ENCODE measurements around the gene MCUB. TPM values are rescaled to one million over a fixed set of nuclear protein-coding genes. Genes with fewer than 3 reads are reported as not detected.

Gene MCUB
- total and polyA plus RNA-seq, 9 of the 15 experiments (the other 6 are each of a cell fraction or from before 2014, with no cell fraction given) = 1.4 to 21.5 (median 5.4) TPM

- intact Hi-C loops (cut with micrococcal nuclease) (no loop called here), in situ Hi-C loops (cut with MboI) (no loop called here)
Measured at GRCh38 chr4:109719604-109720003, 159.6 kb downstream of the MCUB start.

GRCh38 chr4:109721033-109721432 lies 161.0 kb downstream of the MCUB start:
- Histone ChIP-seq H3K4me3 (no peak overlapping the region), H3K4me1 (replicated peaks in 1 of 2; ENCODE audit: control insufficient read depth in 2 of 2, insufficient read depth in 2 of 2, low read length in 2 of 2) (peaks cover 0 to 13% of the 10 kb centered on the region in 2 experiments; a peak in 2 of 5 replicates), H3K27ac (ENCODE audit: extremely low read depth, low read depth, low read length) (peak overlapping the region; percentile 67; the same call in 2 of the 3 replicates), H3K36me3 (ENCODE audit: control insufficient read depth, insufficient read depth, low read length) (peaks cover 86% of the 10 kb centered on the region), H3K27me3 (ENCODE audit: control insufficient read depth in 2 of 2, insufficient read depth in 2 of 2, low read length in 2 of 2) (no peaks in the 10 kb centered on the region), H2AFZ (ENCODE audit: low read depth, low read length) (no peak overlapping the region), H4K20me1 (replicated peaks; ENCODE audit: control insufficient read depth, insufficient read depth, low read length) (0 out of 2 replicates have a peak, but pooled peaks cover 2% of the 10 kb centered on the region), H3K9me1 (ENCODE audit: control insufficient read depth, insufficient read depth, low read length) (no peaks in the 10 kb centered on the region), H3K9me3 (replicated peaks; ENCODE audit: control insufficient read depth, insufficient read depth, low read depth, low read length) (no peaks in the 10 kb centered on the region; the same call in 1 of the 2 replicates), H3K4me2 (ENCODE audit: insufficient read depth, low read length) (no peak overlapping the region), H3K79me2 (ENCODE audit: control insufficient read depth, insufficient read depth, low read length) (peaks cover 78% of the 10 kb centered on the region), H3K9ac (ENCODE audit: insufficient read depth in 1 of 2, low read depth in 2 of 2, low read length in 2 of 2) (no peak overlapping the region)
- FAIRE-seq (peak; percentile 63), DNase-seq (ENCODE audit: extremely low read depth in 1 of 4, low spot score in 3 of 4) (peak; percentile 55 to 78 (median 64)), ATAC-seq (peak; percentile 77)
- intact Hi-C loops (cut with micrococcal nuclease) (no loop called here), in situ Hi-C loops (cut with MboI) (no loop called here)
- 40% methylated on average over 3 of the region's 7 CpGs for WGBS (ENCODE audit: insufficient coverage, low coverage, missing lambda C conversion rate)
- BruUV-seq (replicated peaks) = no TSS peak
- CTCF ChIA-PET (ENCODE audit: low intra/inter-chr PET ratio) = no interaction called here
- POLR2A ChIA-PET = interaction anchor here (0.6 to 1.0 kb wide), 3 partner anchors 10 to 210 kb away, joined by 3 to 5 read pairs (median 4); no protein-coding TSS in a partner anchor
- no peak for TF ChIP-seq FOXP1 (CRISPR knock-in tag; IDR thresholded peaks at IDR 0.05)
- peak; percentile 87 for TF ChIP-seq ZNF384 (IDR thresholded peaks at IDR 0.05; ENCODE audit: low read depth, low read length)
- no peak for TF ChIP-seq ZNF24 (IDR thresholded peaks at IDR 0.05)
- peak; percentile 82 for TF ChIP-seq SMARCE1 (IDR thresholded peaks at IDR 0.05)
- no peak for TF ChIP-seq ZNF583 (CRISPR knock-in tag; IDR thresholded peaks at IDR 0.05)
- peak; percentile 95 for TF ChIP-seq ATF3 (IDR thresholded peaks at IDR 0.05)
- TF ChIP-seq ATF3 (CRISPR knock-in tag; conservative IDR thresholded peaks at IDR 0.05) = no peak
- peak; percentile 74 for TF ChIP-seq NFE2 (IDR thresholded peaks at IDR 0.05; ENCODE audit: low read depth)
- no peak for TF ChIP-seq MYC (IDR thresholded peaks at IDR 0.05; ENCODE audit: low read depth, low read length)
- no peak for TF ChIP-seq MYC (CRISPR knock-in tag; IDR thresholded peaks at IDR 0.05; ENCODE audit: borderline replicate concordance, low read depth)
- no peak for TF ChIP-seq ZNF41 (CRISPR knock-in tag; conservative IDR thresholded peaks at IDR 0.05)
- TF ChIP-seq NBN (IDR thresholded peaks at IDR 0.05; ENCODE audit: low read depth) = no peak
- 0 out of 2 replicates have a peak, but pooled peaks have one; percentile 11 for TF ChIP-seq CREM (IDR thresholded peaks at IDR 0.05; ENCODE audit: low read depth)
- TF ChIP-seq SRF (CRISPR knock-in tag; IDR thresholded peaks at IDR 0.05) = no peak
- TF ChIP-seq JUNB (CRISPR knock-in tag; conservative IDR thresholded peaks at IDR 0.05) = no peak
- peak in 1 of 2 experiments; percentile 31; a peak in 1 of 3 replicates for TF ChIP-seq CBX3 (IDR thresholded peaks at IDR 0.05; ENCODE audit: borderline replicate concordance in 1 of 2, low read length in 2 of 2)

More at GRCh38 chr4:109719604-109720003, 159.6 kb downstream of the MCUB start:
- H3K9me1 ChIP-seq (ENCODE audit: control insufficient read depth, insufficient read depth, low read length) = no peaks in the 10 kb centered on the region
- ChIA-PET POLR2A (no interaction called here), CTCF (ENCODE audit: low intra/inter-chr PET ratio) (no interaction called here)
- no TSS peak for BruUV-seq (replicated peaks)
- H3K4me1 ChIP-seq (replicated peaks in 1 of 2; ENCODE audit: control insufficient read depth in 2 of 2, insufficient read depth in 2 of 2, low read length in 2 of 2) = peaks cover 0 to 10% of the 10 kb centered on the region in 2 experiments; a peak in 2 of 5 replicates
- FAIRE-seq (no peak), DNase-seq (ENCODE audit: extremely low read depth in 1 of 4, low spot score in 3 of 4) (no peak), ATAC-seq (no peak)
- no peak overlapping the region for H2AFZ ChIP-seq (ENCODE audit: low read depth, low read length)
- WGBS (ENCODE audit: insufficient coverage, low coverage, missing lambda C conversion rate) = 98% methylated on average over 4 of the region's 4 CpGs
- H3K9ac ChIP-seq (ENCODE audit: insufficient read depth in 1 of 2, low read depth in 2 of 2, low read length in 2 of 2) = no peak overlapping the region
- H4K20me1 ChIP-seq (replicated peaks; ENCODE audit: control insufficient read depth, insufficient read depth, low read length) = 0 out of 2 replicates have a peak, but pooled peaks cover 2% of the 10 kb centered on the region
- H3K27ac ChIP-seq (ENCODE audit: extremely low read depth, low read depth, low read length) = no peak overlapping the region
- no peak overlapping the region for H3K4me2 ChIP-seq (ENCODE audit: insufficient read depth, low read length)
- no peaks in the 10 kb centered on the region for H3K27me3 ChIP-seq (ENCODE audit: control insufficient read depth in 2 of 2, insufficient read depth in 2 of 2, low read length in 2 of 2)
- peaks cover 64% of the 10 kb centered on the region for H3K79me2 ChIP-seq (ENCODE audit: control insufficient read depth, insufficient read depth, low read length)
- TF ChIP-seq ZNF316 (IDR thresholded peaks at IDR 0.05) (peak; percentile 80), MAFG (tag; conservative IDR thresholded peaks at IDR 0.05) (peak; percentile 52), C11orf30 (IDR thresholded peaks at IDR 0.05; ENCODE audit: low read depth) (peak; percentile 51; the same call in 1 of the 2 replicates), ZSCAN29 (IDR thresholded peaks at IDR 0.05) (no peak), MAFK (IDR thresholded peaks at IDR 0.05; ENCODE audit: low read length) (0 out of 2 replicates have a peak, but pooled peaks have one; percentile 13), FOXP1 (CRISPR knock-in tag; IDR thresholded peaks at IDR 0.05) (no peak), MAFF (IDR thresholded peaks at IDR 0.05; ENCODE audit: low read length) (peak; percentile 58)
- H3K9me3 ChIP-seq (replicated peaks; ENCODE audit: control insufficient read depth, insufficient read depth, low read depth, low read length) = no peaks in the 10 kb centered on the region; the same call in 1 of the 2 replicates
- no peak overlapping the region for H3K4me3 ChIP-seq
- H3K36me3 ChIP-seq (ENCODE audit: control insufficient read depth, insufficient read depth, low read length) = peaks cover 84% of the 10 kb centered on the region
